ENCODE results near the gene CEP83.

Gene CEP83

DNA sequence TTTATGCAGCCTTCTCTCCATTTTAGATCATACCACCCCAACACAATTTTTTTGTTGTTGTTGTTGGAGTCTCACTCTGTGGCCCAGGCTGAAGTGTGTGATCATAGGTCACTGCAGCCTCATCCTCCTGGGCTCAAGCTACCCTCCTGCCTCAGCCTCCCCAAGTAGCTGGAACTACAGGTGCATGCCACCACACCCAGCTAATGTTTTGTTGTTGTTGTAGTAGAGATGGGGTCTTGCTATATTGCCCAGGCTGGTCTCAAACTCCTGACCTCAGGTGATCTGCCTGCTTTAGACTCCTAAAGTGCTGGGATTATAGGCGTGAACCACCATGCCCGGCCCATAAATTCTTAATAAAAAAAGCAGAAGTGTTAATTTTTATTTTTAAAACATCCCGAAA, 199.7 kb downstream of the CEP83 start:
- TF ChIP-seq, protein P1, sequence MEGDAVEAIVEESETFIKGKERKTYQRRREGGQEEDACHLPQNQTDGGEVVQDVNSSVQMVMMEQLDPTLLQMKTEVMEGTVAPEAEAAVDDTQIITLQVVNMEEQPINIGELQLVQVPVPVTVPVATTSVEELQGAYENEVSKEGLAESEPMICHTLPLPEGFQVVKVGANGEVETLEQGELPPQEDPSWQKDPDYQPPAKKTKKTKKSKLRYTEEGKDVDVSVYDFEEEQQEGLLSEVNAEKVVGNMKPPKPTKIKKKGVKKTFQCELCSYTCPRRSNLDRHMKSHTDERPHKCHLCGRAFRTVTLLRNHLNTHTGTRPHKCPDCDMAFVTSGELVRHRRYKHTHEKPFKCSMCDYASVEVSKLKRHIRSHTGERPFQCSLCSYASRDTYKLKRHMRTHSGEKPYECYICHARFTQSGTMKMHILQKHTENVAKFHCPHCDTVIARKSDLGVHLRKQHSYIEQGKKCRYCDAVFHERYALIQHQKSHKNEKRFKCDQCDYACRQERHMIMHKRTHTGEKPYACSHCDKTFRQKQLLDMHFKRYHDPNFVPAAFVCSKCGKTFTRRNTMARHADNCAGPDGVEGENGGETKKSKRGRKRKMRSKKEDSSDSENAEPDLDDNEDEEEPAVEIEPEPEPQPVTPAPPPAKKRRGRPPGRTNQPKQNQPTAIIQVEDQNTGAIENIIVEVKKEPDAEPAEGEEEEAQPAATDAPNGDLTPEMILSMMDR (IDR thresholded peaks at IDR 0.05; ENCODE audit: low read depth, low read length, missing control alignments): no peak
- no peak for DNase-seq (ENCODE audit: extremely low read depth, low read depth)
- no peak overlapping the region for H3K4me3 ChIP-seq (replicated peaks; ENCODE audit: low read depth, low read length)

GRCh38 chr12:94258593-94258992, 201.1 kb downstream of the CEP83 start:
- DNase-seq (ENCODE audit: extremely low read depth, low read depth): no peak
- H3K4me3 ChIP-seq (replicated peaks; ENCODE audit: low read depth, low read length): no peak overlapping the region
- TF ChIP-seq, protein P1 (IDR thresholded peaks at IDR 0.05; ENCODE audit: low read depth, low read length, missing control alignments): no peak
